Ovary (tissue), 3 donors: Measurements from ENCODE around the gene VIPR1.

Experiments used
- POLR2A ChIP-seq: fragments of 450-650 bp; IDR thresholded peaks from one replicate; pipeline ENCODE4 v1.6.1; 2017; ENCODE audit warnings: antibody characterized with exemption, mild to moderate bottlenecking, moderate library complexity
- TF ChIP-seq, protein P1 (sequence below), 3 donors: fragments of 450-650 bp in 2 of 3; fragments of 200-600 bp in 1 of 3; IDR thresholded peaks; one replicate each; pipeline versions ENCODE4 v1.5.1 to v1.8.0; 2016 to 2022; ENCODE audit warnings: antibody characterized with exemption in 3 of 3, mild to moderate bottlenecking in 1 of 3
- donor health status: DM: no; HTN: no; CAD: no.

DNA sequence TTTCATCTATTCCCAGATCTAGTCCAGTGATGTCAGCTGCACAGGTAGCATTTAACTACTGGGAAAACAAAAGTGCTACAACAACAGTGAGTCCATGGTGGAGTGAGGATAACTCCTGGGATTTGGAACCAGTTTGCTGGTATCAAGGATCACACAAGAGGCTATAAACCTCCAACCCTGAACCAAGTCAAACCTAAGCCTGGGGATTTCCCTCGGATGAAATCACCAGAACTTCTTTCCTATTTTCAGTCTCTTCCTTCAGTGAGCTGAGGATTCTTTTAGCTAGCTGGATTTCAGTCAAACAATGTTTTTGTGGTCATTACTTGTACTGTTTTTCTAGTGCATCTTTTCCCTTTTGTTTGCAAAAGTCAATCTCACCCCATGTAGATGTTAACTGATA lies 47.8 kb downstream of the VIPR1 start:
- TF ChIP-seq, protein P1, sequence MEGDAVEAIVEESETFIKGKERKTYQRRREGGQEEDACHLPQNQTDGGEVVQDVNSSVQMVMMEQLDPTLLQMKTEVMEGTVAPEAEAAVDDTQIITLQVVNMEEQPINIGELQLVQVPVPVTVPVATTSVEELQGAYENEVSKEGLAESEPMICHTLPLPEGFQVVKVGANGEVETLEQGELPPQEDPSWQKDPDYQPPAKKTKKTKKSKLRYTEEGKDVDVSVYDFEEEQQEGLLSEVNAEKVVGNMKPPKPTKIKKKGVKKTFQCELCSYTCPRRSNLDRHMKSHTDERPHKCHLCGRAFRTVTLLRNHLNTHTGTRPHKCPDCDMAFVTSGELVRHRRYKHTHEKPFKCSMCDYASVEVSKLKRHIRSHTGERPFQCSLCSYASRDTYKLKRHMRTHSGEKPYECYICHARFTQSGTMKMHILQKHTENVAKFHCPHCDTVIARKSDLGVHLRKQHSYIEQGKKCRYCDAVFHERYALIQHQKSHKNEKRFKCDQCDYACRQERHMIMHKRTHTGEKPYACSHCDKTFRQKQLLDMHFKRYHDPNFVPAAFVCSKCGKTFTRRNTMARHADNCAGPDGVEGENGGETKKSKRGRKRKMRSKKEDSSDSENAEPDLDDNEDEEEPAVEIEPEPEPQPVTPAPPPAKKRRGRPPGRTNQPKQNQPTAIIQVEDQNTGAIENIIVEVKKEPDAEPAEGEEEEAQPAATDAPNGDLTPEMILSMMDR (IDR thresholded peaks at IDR 0.05), result no peak
- no peak for TF ChIP-seq POLR2A
